PC-3 (cell line): ENCODE measurements around the gene PRSS50.

ENCODE experiments used
- CTCF ChIP-seq: fragments of 300-600 bp; sonication (generic); conservative IDR thresholded peaks from 2 replicates; pipeline ENCODE4 v1.5.1; 2017; ENCODE audit warnings: antibody characterized with exemption, low read depth, mild to moderate bottlenecking, low read length
- EZH2 ChIP-seq: fragments of 300-600 bp; sonication (generic); IDR thresholded peaks from one replicate; pipeline ENCODE4 v1.6.1; 2017; ENCODE audit warnings: antibody characterized with exemption, mild to moderate bottlenecking, low read length; ENCODE audit not compliant: unreplicated experiment
- EZH2phosphoT487 ChIP-seq: fragments of 300-600 bp; sonication (generic); IDR thresholded peaks from 2 replicates; pipeline ENCODE4 v1.6.1; 2018; ENCODE audit warnings: mild to moderate bottlenecking, antibody characterized with exemption, low read length, borderline replicate concordance

- TF ChIP-seq CTCF = no peak
- no peak for TF ChIP-seq EZH2
- TF ChIP-seq EZH2phosphoT487 = no peak
Measured at GRCh38 chr3:46664971-46665762, 52.5 kb downstream of the PRSS50 start.
